Renal pelvis (tissue), 4 donors: ENCODE measurements around the gene MAPKAPK3. TPM values are rescaled to one million over a fixed set of nuclear protein-coding genes. Genes with fewer than 3 reads are reported as not detected.

ENCODE experiments used
- DNase-seq: peaks from one replicate; pipeline ENCODE4 v3.0.0-alpha.2; 2013
- polyA plus RNA-seq, 3 donors: library from polyadenylated mRNA; unstranded; fragments of 120-200 nt; gene quantifications; one replicate each; pipeline ENCODE4 v1.2.1, GENCODE V29; 2013; ENCODE audit not compliant: insufficient read length in 3 of 3

Gene MAPKAPK3
- polyA plus RNA-seq, 3 donors, result 37.8 to 62.0 (median 61.0) TPM

GRCh38 chr3:50583897-50584296 is 33.1 kb upstream of the MAPKAPK3 start:
- no peak for DNase-seq

- DNase-seq, result no peak
These were observed 32.6 kb upstream of the MAPKAPK3 start for GRCh38 chr3:50584391-50584790.

GRCh38 chr3:50585919-50586762 is 30.8 kb upstream of the MAPKAPK3 start:
- no peak for DNase-seq

- no peak for DNase-seq
These were observed 30.2 kb upstream of the MAPKAPK3 start for GRCh38 chr3:50586763-50587070.

- no peak for DNase-seq
These were observed 29.6 kb upstream of the MAPKAPK3 start for GRCh38 chr3:50587373-50587772.

GRCh38 chr3:50587806-50588758 is 28.9 kb upstream of the MAPKAPK3 start:
- no peak for DNase-seq

- DNase-seq, result no peak
These were observed 28.1 kb upstream of the MAPKAPK3 start for GRCh38 chr3:50588759-50589433.

- no peak for DNase-seq
These were observed 25.7 kb upstream of the MAPKAPK3 start for GRCh38 chr3:50591196-50591741.

GRCh38 chr3:50592568-50592967 is 24.4 kb upstream of the MAPKAPK3 start:
- DNase-seq, result no peak

GRCh38 chr3:50594253-50594785 is 22.6 kb upstream of the MAPKAPK3 start:
- no peak for DNase-seq

- no peak for DNase-seq
These were observed 17.7 kb upstream of the MAPKAPK3 start for GRCh38 chr3:50599115-50599715.

- DNase-seq, result no peak
These were observed 17.2 kb upstream of the MAPKAPK3 start for GRCh38 chr3:50599716-50600118.

- no peak for DNase-seq
These were observed 16.7 kb upstream of the MAPKAPK3 start for GRCh38 chr3:50600141-50600753.

- DNase-seq, result peak; percentile 94
These were observed 15.9 kb upstream of the MAPKAPK3 start for GRCh38 chr3:50600841-50601591.

- no peak for DNase-seq
These were observed 14.3 kb upstream of the MAPKAPK3 start for GRCh38 chr3:50602595-50603191.

- DNase-seq, result no peak
These were observed 13.5 kb upstream of the MAPKAPK3 start for GRCh38 chr3:50603261-50604109.

- DNase-seq, result no peak
These were observed 12.8 kb upstream of the MAPKAPK3 start for GRCh38 chr3:50604110-50604621.
